Upper lobe of left lung (tissue), 6 donors: ENCODE measurements around the gene EPHA8. TPM values are rescaled to one million over a fixed set of nuclear protein-coding genes. Genes with fewer than 3 reads are reported as not detected.

ENCODE experiments used
- ATAC-seq, 2 donors: fragments of 200-7000 bp; cut with Tn5 transposase; one replicate each; pipeline ENCODE4 v1.9.1; 2022; ENCODE audit warnings: mild to moderate bottlenecking in 2 of 2, moderate library complexity in 2 of 2; ENCODE audit not compliant: low FRiP score in 2 of 2
- DNase-seq, 2 donors: peaks; one replicate each; pipeline ENCODE4 v3.0.0-alpha.2; 2019 to 2020
- H3K27ac ChIP-seq, 4 donors: fragments of 200-600 bp; sonication (generic); one replicate each; pipeline ENCODE4 v1.5.1; 2016 to 2019
- H3K27me3 ChIP-seq, 4 donors: fragments of 200-600 bp; sonication (generic); one replicate each; pipeline ENCODE4 v1.5.1; 2017 to 2019
- H3K36me3 ChIP-seq, 4 donors: fragments of 200-600 bp; sonication (generic); one replicate each; pipeline ENCODE4 v1.5.1; 2016 to 2019
- H3K4me1 ChIP-seq, 4 donors: fragments of 200-600 bp; sonication (generic); one replicate each; pipeline ENCODE4 v1.5.1; 2018 to 2019
- H3K4me3 ChIP-seq, 4 donors: fragments of 200-600 bp; sonication (generic); one replicate each; pipeline ENCODE4 v1.5.1; 2017 to 2019; ENCODE audit warnings: mild to moderate bottlenecking in 2 of 4, moderate library complexity in 1 of 4
- H3K9me3 ChIP-seq, 4 donors: fragments of 200-600 bp; sonication (generic); one replicate each; pipeline ENCODE4 v1.5.1; 2018 to 2019
- CTCF ChIP-seq, 6 experiments: fragments of 450-650 bp in 4 of 6; fragments of 200-600 bp in 2 of 6; sonication (generic) in 2 of 6; IDR thresholded peaks; one replicate each; pipeline ENCODE4 v1.5.1; 2016 to 2019; ENCODE audit warnings: antibody characterized with exemption in 6 of 6
- EP300 ChIP-seq, 4 donors: sonication (generic); formaldehyde crosslinking; IDR thresholded peaks; one replicate each; pipeline ENCODE4 v1.5.1; 2017; ENCODE audit warnings: antibody characterized with exemption in 4 of 4, control low read depth in 2 of 4
- POLR2A ChIP-seq, 4 donors: fragments of 450-650 bp; IDR thresholded peaks; one replicate each; pipeline ENCODE4 v1.5.1; 2016 to 2017; ENCODE audit warnings: antibody characterized with exemption in 4 of 4, mild to moderate bottlenecking in 2 of 4
- POLR2AphosphoS5 ChIP-seq, 2 donors: sonication (generic); formaldehyde crosslinking; IDR thresholded peaks; one replicate each; pipeline ENCODE4 v1.5.1; 2017; ENCODE audit warnings: antibody characterized with exemption in 2 of 2
- WGBS, 2 donors: methylation state at CpG; one replicate each; pipeline ENCODE4 v1.1.5; 2017 to 2018; 5-methylcytosine and 5-hydroxymethylcytosine counted together
- total RNA-seq, 6 donors: library from RNA; depleted of rRNA in 4 of 6; stranded (reverse); fragments of >200 nt in 4 of 6; gene quantifications; one replicate each; pipeline versions ENCODE4 v1.1.0 to v1.2.1, GENCODE V29; 2016 to 2021
- donor health status: DM: no; HTN: no; CAD: no; lungs with moderate emphysema.
- donor health status: DM: no; HTN: yes; CAD: no; lungs with severe emphysema.

Gene EPHA8
- total RNA-seq, 6 donors from 2014 or later, result not detected

GRCh38 chr1:22585471-22585870, 22.2 kb downstream of the EPHA8 start:
- Histone ChIP-seq H3K27ac (no peak overlapping the region), H3K27me3 (no peaks in the 10 kb centered on the region), H3K36me3 (no peaks in the 10 kb centered on the region), H3K9me3 (no peaks in the 10 kb centered on the region), H3K4me1 (no peaks in the 10 kb centered on the region), H3K4me3 (no peak overlapping the region)
- ATAC-seq, result no peak
- DNase-seq, result no peak
- no peak for TF ChIP-seq EP300 (IDR thresholded peaks at IDR 0.05)
- TF ChIP-seq POLR2AphosphoS5 (IDR thresholded peaks at IDR 0.05), result no peak
- no peak for TF ChIP-seq POLR2A (IDR thresholded peaks at IDR 0.05)
- 90 to 91% methylated on average over 3 to 4 of the region's 4 CpGs for WGBS, 2 donors

- TF ChIP-seq POLR2A (IDR thresholded peaks at IDR 0.05), result no peak
- TF ChIP-seq EP300 (IDR thresholded peaks at IDR 0.05), result no peak
- no peak for TF ChIP-seq POLR2AphosphoS5 (IDR thresholded peaks at IDR 0.05)
- no peak for TF ChIP-seq CTCF (IDR thresholded peaks at IDR 0.05)
- no peak for DNase-seq
- Histone ChIP-seq H3K27me3 (no peaks in the 10 kb centered on the region), H3K36me3 (no peaks in the 10 kb centered on the region), H3K27ac (no peak overlapping the region), H3K4me1 (no peaks in the 10 kb centered on the region), H3K4me3 (no peak overlapping the region), H3K9me3 (no peaks in the 10 kb centered on the region)
- ATAC-seq, result no peak
- 81 to 93% methylated on average over 10 to 16 of the region's 19 CpGs for WGBS, 2 donors
Observed at GRCh38 chr1:22586356-22587130, 23.3 kb downstream of the EPHA8 start.

GRCh38 chr1:22587247-22587646, 24.0 kb downstream of the EPHA8 start:
- DNase-seq, result no peak
- Histone ChIP-seq H3K4me3 (no peak overlapping the region), H3K27ac (no peak overlapping the region), H3K27me3 (no peaks in the 10 kb centered on the region), H3K9me3 (no peaks in the 10 kb centered on the region), H3K4me1 (no peaks in the 10 kb centered on the region), H3K36me3 (no peaks in the 10 kb centered on the region)
- TF ChIP-seq POLR2AphosphoS5 (IDR thresholded peaks at IDR 0.05) (no peak), EP300 (IDR thresholded peaks at IDR 0.05) (no peak), POLR2A (IDR thresholded peaks at IDR 0.05) (no peak), CTCF (IDR thresholded peaks at IDR 0.05) (no peak)
- no peak for ATAC-seq
- 75 to 81% methylated on average over 1 to 7 of the region's 7 CpGs for WGBS, 2 donors

GRCh38 chr1:22588899-22589422, 25.7 kb downstream of the EPHA8 start:
- WGBS, 2 donors, result 80 to 83% methylated on average over 2 to 20 of the region's 24 CpGs
- DNase-seq, result peak in 1 of 2 donors; percentile 79
- peaks cover 0 to 10% (median 2%) of the 10 kb centered on the region in 4 donors for H3K27me3 ChIP-seq

More at GRCh38 chr1:22588899-22589422, 25.7 kb downstream of the EPHA8 start:
- no peaks in the 10 kb centered on the region for H3K36me3 ChIP-seq
- TF ChIP-seq POLR2AphosphoS5 (IDR thresholded peaks at IDR 0.05) (no peak), POLR2A (IDR thresholded peaks at IDR 0.05) (no peak), CTCF (IDR thresholded peaks at IDR 0.05) (no peak), EP300 (IDR thresholded peaks at IDR 0.05) (no peak)
- H3K9me3 ChIP-seq, result no peaks in the 10 kb centered on the region
- H3K4me3 ChIP-seq, result no peak overlapping the region
- no peak for ATAC-seq
- H3K4me1 ChIP-seq, result no peaks in the 10 kb centered on the region
- H3K27ac ChIP-seq, result no peak overlapping the region
